ENCODE measurements around the gene CORIN.

GRCh38 chr4:47566566-47566965 is 271.3 kb downstream of the CORIN start:
- TF ChIP-seq, protein P1, sequence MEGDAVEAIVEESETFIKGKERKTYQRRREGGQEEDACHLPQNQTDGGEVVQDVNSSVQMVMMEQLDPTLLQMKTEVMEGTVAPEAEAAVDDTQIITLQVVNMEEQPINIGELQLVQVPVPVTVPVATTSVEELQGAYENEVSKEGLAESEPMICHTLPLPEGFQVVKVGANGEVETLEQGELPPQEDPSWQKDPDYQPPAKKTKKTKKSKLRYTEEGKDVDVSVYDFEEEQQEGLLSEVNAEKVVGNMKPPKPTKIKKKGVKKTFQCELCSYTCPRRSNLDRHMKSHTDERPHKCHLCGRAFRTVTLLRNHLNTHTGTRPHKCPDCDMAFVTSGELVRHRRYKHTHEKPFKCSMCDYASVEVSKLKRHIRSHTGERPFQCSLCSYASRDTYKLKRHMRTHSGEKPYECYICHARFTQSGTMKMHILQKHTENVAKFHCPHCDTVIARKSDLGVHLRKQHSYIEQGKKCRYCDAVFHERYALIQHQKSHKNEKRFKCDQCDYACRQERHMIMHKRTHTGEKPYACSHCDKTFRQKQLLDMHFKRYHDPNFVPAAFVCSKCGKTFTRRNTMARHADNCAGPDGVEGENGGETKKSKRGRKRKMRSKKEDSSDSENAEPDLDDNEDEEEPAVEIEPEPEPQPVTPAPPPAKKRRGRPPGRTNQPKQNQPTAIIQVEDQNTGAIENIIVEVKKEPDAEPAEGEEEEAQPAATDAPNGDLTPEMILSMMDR (IDR thresholded peaks at IDR 0.05): no peak
- TF ChIP-seq POLR2A (IDR thresholded peaks at IDR 0.05): no peak
